ENCODE data around the gene LDLRAD4. TPM values are rescaled to one million over a fixed set of nuclear protein-coding genes. Genes with fewer than 3 reads are reported as not detected.

Gene LDLRAD4
- total RNA-seq, 4 donors from 2014 or later = 2.7 to 22.5 (median 10.8) TPM

DNA sequence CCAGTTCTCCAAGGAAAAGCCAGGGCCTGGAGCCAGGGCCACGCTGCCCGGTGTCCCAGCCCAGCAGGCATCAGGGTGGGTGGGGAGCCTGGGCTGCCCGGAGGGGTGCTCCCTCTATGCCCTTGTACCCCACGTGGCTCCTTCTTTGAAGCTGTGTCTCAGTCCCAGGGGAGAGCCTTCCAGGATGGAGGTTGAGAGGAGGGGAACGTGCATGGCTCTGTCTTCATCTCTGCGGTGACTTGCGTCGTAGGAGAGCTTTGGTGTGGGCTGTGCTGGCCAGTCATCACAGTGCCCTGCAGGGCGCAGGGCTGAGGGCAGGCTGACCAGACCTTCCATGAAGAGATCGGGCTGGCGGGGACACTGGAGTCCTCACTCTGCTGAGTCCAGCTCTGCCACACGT, 197.2 kb downstream of the LDLRAD4 start:
- no peak overlapping the region for H3K4me3 ChIP-seq (ENCODE audit: low read depth, poor library complexity, severe bottlenecking)
- DNase-seq (ENCODE audit: low spot score in 2 of 2) = peak in 1 of 2 donors; percentile 75
- intact Hi-C loops (cut with DNase I; ENCODE audit: low total_unique reads) = no loop called here
- 87 to 89% methylated on average over 7 to 12 of the region's 12 CpGs for WGBS, 2 donors
- no peak for TF ChIP-seq POLR2A (IDR thresholded peaks at IDR 0.05)
- TF ChIP-seq, protein P1, sequence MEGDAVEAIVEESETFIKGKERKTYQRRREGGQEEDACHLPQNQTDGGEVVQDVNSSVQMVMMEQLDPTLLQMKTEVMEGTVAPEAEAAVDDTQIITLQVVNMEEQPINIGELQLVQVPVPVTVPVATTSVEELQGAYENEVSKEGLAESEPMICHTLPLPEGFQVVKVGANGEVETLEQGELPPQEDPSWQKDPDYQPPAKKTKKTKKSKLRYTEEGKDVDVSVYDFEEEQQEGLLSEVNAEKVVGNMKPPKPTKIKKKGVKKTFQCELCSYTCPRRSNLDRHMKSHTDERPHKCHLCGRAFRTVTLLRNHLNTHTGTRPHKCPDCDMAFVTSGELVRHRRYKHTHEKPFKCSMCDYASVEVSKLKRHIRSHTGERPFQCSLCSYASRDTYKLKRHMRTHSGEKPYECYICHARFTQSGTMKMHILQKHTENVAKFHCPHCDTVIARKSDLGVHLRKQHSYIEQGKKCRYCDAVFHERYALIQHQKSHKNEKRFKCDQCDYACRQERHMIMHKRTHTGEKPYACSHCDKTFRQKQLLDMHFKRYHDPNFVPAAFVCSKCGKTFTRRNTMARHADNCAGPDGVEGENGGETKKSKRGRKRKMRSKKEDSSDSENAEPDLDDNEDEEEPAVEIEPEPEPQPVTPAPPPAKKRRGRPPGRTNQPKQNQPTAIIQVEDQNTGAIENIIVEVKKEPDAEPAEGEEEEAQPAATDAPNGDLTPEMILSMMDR (IDR thresholded peaks at IDR 0.05) = no peak

- 63 to 65% methylated on average over 7 of the region's 7 CpGs for WGBS, 2 donors
Observed at GRCh38 chr18:13416208-13416607, 197.6 kb downstream of the LDLRAD4 start.

DNA sequence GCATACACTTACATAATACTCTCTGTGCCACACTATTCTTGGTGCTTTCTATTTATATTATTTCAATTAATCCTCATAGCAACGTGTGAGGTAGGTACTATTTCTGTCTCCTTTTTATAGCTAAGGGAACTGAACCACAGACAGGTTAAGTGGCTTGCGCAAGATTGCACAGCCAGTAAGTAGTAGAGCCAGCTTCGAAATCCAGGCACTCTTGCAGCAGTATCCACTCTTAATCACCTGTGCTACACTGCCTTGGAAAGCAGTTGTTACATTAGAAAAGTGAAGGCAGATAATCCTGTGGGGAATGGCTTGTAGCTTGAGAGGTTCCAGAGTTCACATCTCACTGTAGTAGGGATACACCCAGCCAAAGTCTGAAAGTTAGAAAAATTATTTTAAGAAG, 198.3 kb downstream of the LDLRAD4 start:
- intact Hi-C loops (cut with DNase I; ENCODE audit: low total_unique reads) = no loop called here
- DNase-seq (ENCODE audit: low spot score in 2 of 2) = peak in 1 of 2 donors; percentile 8
- TF ChIP-seq, protein P1 (IDR thresholded peaks at IDR 0.05) = no peak
- no peak for TF ChIP-seq POLR2A (IDR thresholded peaks at IDR 0.05)
- no peak overlapping the region for H3K4me3 ChIP-seq (ENCODE audit: low read depth, poor library complexity, severe bottlenecking)
- 50 to 54% methylated on average over 3 of the region's 3 CpGs for WGBS, 2 donors

More at GRCh38 chr18:13416208-13416607, 197.6 kb downstream of the LDLRAD4 start:
- intact Hi-C loops (cut with DNase I; ENCODE audit: low total_unique reads) = no loop called here
- H3K4me3 ChIP-seq (ENCODE audit: low read depth, poor library complexity, severe bottlenecking) = no peak overlapping the region
- TF ChIP-seq, protein P1 (IDR thresholded peaks at IDR 0.05) = no peak
- no peak for TF ChIP-seq POLR2A (IDR thresholded peaks at IDR 0.05)
- DNase-seq (ENCODE audit: low spot score in 2 of 2) = peak in 1 of 2 donors; percentile 70

GRCh38 chr18:13418013-13418710, 199.6 kb downstream of the LDLRAD4 start:
- peak in 1 of 2 donors; percentile 81 for DNase-seq (ENCODE audit: low spot score in 2 of 2)
- 59 to 64% methylated on average over 11 of the region's 11 CpGs for WGBS, 2 donors
- TF ChIP-seq POLR2A (IDR thresholded peaks at IDR 0.05) = no peak
- TF ChIP-seq, protein P1 (IDR thresholded peaks at IDR 0.05) = no peak
- intact Hi-C loops (cut with DNase I; ENCODE audit: low total_unique reads) = no loop called here
- H3K4me3 ChIP-seq (ENCODE audit: low read depth, poor library complexity, severe bottlenecking) = no peak overlapping the region

GRCh38 chr18:13420969-13421686, 202.6 kb downstream of the LDLRAD4 start:
- WGBS, 2 donors = 84 to 86% methylated on average over 19 of the region's 19 CpGs
- TF ChIP-seq, protein P1 (IDR thresholded peaks at IDR 0.05) = no peak
- TF ChIP-seq POLR2A (IDR thresholded peaks at IDR 0.05) = no peak
- no peak overlapping the region for H3K4me3 ChIP-seq (ENCODE audit: low read depth, poor library complexity, severe bottlenecking)
- intact Hi-C loops (cut with DNase I; ENCODE audit: low total_unique reads) = no loop called here
- DNase-seq (ENCODE audit: low spot score in 2 of 2) = peak in 1 of 2 donors; percentile 80

All from lower leg skin (tissue), 4 donors.